Skin epidermis (tissue), 12 donors: ENCODE results near the gene FAM81B.
"Not testable (repeated sequence)": the region's sequence is repeated elsewhere in the genome, so short reads cannot be mapped to it uniquely, and the experiment has no call there.

Experiments
- H3K27ac ChIP-seq, 21 experiments: fragments of 200-600 bp; sonication (generic) in 11 of 21; one replicate each; pipeline ENCODE4 v1.5.0; 2020; ENCODE audit warnings: mild to moderate bottlenecking in 3 of 21, inconsistent platforms in 2 of 21, moderate library complexity in 2 of 21
- H3K4me3 ChIP-seq, 7 experiments: fragments of 200-600 bp; sonication (generic) in 2 of 7; one replicate each; pipeline ENCODE4 v1.5.0; 2020; ENCODE audit warnings: inconsistent platforms in 2 of 7, mild to moderate bottlenecking in 2 of 7, moderate library complexity in 1 of 7

The FAM81B gene

GRCh38 chr5:95390812-95391492 lies at the start of gene FAM81B:
Gene FAM81B, plus strand, starts transcription at chr5:95391366. Its CDS starts 24 bp downstream, at chr5:95391390.
- no peak within 1 kb of the TSS for H3K27ac ChIP-seq

GRCh38 chr5:95341444-95341843 lies 49.7 kb upstream of the FAM81B start:
- H3K4me3 ChIP-seq, H3K27ac ChIP-seq: not testable (repeated sequence)

More at GRCh38 chr5:95390812-95391492, at the start of gene FAM81B:
- no peak within 1 kb of the TSS for H3K4me3 ChIP-seq

- Histone ChIP-seq H3K4me3 (no peak overlapping the region), H3K27ac (no peak overlapping the region)
Measured at GRCh38 chr5:95347506-95348120, 43.6 kb upstream of the FAM81B start.

DNA sequence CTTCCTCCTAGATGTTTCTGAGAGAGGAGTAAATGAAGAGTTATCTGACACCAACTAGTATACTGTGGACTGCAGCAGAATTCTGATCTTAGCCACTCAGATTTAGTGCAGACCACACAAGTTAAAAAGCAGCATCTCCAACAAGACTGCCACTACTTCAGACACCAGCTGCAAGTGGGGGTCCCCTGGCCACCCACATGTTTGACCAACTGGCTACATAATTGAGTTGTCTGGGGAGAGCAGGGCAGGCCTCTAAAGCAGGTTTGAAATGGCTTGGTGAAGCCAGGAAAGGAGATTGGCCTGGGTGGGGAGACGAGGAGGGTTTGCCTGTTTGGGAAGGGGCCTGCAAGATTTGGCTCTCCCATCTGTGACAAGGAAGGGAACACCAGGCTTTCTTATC lies 40.5 kb upstream of the FAM81B start:
- Histone ChIP-seq H3K4me3 (no peak overlapping the region), H3K27ac (no peak overlapping the region)

GRCh38 chr5:95352691-95353090 lies 38.5 kb upstream of the FAM81B start:
- Histone ChIP-seq H3K4me3 (no peak overlapping the region), H3K27ac (no peak overlapping the region)

- Histone ChIP-seq H3K4me3 (no peak overlapping the region), H3K27ac (no peak overlapping the region)
Measured at GRCh38 chr5:95358320-95358719, 32.8 kb upstream of the FAM81B start.

- H3K27ac ChIP-seq, result no peak overlapping the region
- no peak overlapping the region for H3K4me3 ChIP-seq
Measured at GRCh38 chr5:95358848-95359247, 32.3 kb upstream of the FAM81B start.

DNA sequence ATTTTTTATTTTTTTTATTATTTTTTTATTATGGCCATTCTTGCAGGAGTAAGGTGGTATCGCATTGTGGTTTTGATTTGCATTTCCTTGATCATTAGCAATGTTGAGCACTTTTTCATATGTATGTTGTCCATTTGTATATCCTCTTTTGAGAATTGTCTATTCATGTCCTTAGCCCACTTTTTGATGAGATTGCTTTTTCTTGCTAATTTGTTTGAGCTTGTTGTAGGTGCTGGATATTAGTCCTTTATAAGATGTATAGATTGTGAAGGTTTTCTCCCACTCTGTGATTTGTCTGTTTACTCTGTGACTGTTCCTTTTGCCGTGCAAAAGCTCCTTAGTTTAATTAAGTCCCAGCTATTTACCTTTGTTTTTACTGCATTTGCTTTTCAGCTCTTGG lies 30.5 kb upstream of the FAM81B start:
- not testable (repeated sequence) for H3K27ac ChIP-seq, H3K4me3 ChIP-seq

DNA sequence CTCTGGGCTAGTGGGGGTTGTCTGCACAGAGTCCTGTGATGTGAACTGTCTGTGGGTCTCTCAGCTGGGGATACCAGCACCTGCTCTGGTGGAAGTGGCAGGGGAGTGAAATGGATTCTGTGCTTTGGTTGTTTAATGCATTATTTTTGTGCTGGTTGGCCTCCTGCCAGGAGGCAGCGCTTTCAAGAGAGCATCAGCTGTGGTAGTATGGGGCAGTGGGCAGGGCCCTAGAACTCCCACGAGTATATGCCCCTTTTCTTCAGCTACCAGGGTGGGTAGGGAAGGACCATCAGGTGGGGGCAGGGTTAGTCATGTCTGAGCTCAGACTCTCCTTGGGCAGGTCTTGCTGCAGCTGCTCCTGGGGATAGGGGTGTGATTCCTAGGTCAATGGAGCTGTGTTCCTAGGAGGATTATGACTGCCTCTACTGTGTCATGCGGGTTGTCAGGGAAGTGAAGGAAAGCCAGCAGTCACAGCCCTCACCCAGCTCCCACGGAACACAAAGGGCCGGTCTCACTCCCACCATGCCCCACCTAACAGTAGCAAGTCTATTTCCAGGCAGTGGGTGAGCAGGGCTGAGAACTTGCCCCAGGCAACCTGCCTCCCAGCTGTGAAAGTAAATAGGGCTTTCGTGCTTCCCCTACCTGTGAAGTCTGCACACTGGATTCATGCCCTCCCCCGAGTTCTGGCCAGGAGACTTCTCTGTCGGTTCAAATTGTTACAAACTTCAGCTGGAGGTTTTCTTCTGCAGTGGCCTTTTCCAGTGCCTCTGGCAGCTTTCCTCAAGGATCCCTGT lies 25.7 kb upstream of the FAM81B start:
- Histone ChIP-seq H3K4me3 (no peak overlapping the region), H3K27ac (no peak overlapping the region)

GRCh38 chr5:95369782-95370181 lies 21.4 kb upstream of the FAM81B start:
- H3K4me3 ChIP-seq, result no peak overlapping the region
- H3K27ac ChIP-seq, result no peak overlapping the region

DNA sequence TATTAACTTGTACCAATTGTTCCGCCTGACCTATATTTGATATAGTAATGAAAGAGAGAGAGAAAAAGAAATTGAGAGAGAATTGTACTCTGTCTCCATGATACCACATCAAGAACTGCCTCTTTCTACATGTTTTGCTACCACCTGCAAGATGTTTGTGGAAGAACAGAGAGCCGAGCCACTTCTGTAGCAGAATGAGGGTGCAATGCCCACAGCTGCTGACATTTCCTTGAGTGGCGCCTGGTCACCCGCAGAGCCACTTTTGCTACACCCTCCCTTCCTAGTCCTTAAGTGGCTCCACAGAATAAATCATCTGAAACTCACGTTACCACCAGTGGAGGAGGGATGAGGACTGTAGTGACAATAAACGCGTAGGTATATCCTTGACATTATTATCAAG lies 17.1 kb upstream of the FAM81B start:
- Histone ChIP-seq H3K27ac (no peak overlapping the region), H3K4me3 (no peak overlapping the region)

DNA sequence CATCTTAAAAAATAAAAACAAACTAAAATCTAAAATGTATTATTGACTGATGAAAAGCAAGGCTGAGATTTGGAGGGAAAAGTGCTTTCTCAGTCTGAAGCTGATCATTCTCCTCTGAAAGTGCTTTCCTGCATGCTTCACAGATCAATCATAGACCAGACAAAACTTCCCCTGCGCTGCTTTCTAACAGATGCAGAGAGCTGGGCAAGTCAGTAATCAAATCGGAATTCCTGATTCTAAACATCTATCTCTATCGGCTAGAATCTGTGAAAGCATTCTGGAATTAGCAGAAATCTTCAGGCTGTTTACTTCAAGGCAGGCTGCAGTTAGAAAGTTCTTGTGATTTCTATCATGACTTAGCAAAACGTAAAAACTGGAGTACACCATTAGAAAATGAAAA lies 15.6 kb upstream of the FAM81B start:
- Histone ChIP-seq H3K4me3 (no peak overlapping the region), H3K27ac (no peak overlapping the region)

DNA sequence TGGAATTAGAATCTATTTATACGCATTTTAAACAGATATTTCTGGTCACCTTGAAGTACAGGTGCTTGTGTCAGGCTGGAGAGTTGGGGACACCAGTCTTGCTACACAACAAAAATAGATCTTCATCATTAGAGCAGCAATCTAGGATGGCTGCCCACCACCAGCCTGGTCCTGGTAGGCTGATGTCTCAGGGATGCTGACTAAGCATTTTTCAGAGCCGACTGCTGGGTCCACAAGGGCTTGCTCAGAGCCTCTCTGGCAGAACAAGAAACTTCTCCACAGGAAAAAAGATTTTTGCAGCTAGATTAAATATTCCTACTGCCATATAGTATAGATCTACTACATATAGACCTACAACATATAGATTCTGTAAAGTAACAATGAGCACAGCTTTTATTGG lies 12.0 kb upstream of the FAM81B start:
- Histone ChIP-seq H3K4me3 (no peak overlapping the region), H3K27ac (no peak overlapping the region)

DNA sequence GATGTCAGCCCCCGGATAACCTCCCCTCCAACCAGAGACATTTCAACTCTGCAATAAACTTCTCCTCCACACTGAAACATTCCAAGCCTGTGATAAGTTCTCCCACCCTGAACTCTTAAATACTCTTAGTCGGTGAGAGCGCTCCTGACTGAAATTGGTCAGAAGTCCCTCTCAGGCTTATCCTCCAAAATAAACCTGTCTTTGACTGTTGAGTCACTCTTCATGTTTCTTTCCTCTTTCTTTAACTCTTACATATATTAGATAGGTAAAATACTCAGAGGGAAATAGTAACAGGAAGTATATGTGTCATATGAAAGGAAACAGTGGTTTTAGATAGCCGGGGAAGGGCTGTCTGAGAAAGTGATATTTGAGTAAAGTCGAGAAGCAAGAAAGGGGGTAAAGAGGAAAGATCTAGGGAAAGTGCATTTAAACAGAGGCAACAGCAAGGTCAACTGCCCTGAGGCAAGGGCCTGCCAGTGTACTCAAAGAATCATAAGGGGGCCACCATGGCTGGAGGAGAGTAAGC lies 11.0 kb upstream of the FAM81B start:
- no peak overlapping the region for H3K27ac ChIP-seq

GRCh38 chr5:95382801-95383200 lies 8.4 kb upstream of the FAM81B start:
- Histone ChIP-seq H3K27ac (no peak overlapping the region), H3K4me3 (no peak overlapping the region)

More for the DNA sequence above, 11.0 kb upstream of the FAM81B start:
- H3K4me3 ChIP-seq, result no peak overlapping the region

GRCh38 chr5:95384485-95385213 lies 6.5 kb upstream of the FAM81B start:
- Histone ChIP-seq H3K27ac (no peak overlapping the region), H3K4me3 (no peak overlapping the region)

GRCh38 chr5:95385334-95385733 lies 5.8 kb upstream of the FAM81B start:
- Histone ChIP-seq H3K27ac (no peak overlapping the region), H3K4me3 (no peak overlapping the region)

- not testable (repeated sequence) for H3K27ac ChIP-seq
Measured at GRCh38 chr5:95391965-95392364, 799 bp downstream of the FAM81B start.

DNA sequence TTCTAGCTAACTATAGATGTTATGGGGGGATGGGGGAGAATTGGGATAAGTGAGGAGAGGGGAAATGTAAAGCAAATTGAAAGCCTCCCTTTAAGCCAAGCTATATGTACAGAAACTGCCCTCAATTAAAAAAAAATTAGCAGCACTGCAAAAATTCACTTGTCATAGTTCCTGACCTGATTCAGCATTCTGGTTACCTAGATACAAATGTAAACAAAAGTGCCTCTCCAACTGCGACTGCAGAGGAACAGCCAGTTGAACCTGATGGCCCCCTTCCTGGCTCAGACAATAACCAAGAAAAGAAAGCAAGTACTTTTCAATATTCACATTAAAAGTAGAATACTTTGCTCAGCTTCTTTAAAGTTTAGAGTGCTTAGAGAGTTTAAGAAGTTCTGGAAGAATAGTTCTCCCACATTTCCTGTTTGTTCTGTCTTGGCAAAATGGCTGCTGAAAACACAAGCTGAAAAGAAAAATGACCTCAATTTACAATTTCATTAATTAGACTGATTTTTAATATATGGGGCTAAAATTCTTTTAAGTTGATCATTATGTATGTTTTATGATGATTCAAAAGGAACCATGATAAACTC lies 1.5 kb downstream of the FAM81B start:
- no peak overlapping the region for H3K27ac ChIP-seq
- no peak overlapping the region for H3K4me3 ChIP-seq

More at GRCh38 chr5:95391965-95392364, 799 bp downstream of the FAM81B start:
- not testable (repeated sequence) for H3K4me3 ChIP-seq

DNA sequence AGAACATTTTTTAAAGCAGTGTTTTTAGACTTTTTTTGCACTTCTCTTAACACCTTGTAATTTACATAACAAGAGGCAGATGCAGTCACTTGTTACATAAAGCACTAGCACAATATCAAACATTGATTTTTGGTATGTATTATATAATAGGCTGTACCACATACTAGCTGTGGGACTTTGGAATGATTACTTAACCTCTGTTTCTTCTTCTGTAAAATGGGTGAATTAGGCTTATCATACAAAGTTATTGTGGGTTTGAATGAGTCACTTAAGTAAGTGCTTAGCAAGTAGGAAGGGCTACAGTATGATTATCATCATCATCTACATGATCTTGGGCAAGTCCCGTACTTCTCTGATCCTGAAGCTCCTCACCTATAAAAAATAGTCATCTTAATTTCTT lies 2.1 kb downstream of the FAM81B start:
- Histone ChIP-seq H3K4me3 (no peak overlapping the region), H3K27ac (no peak overlapping the region)
